Measurements from ENCODE around the gene FAM163B. TPM values are rescaled to one million over a fixed set of nuclear protein-coding genes. Genes with fewer than 3 reads are reported as not detected.

The FAM163B gene
- total and polyA plus RNA-seq, 2 of the 8 experiments (the other 6 are each of a cell fraction or from before 2014, with no cell fraction given) = 0.63 to 1.0 TPM

DNA sequence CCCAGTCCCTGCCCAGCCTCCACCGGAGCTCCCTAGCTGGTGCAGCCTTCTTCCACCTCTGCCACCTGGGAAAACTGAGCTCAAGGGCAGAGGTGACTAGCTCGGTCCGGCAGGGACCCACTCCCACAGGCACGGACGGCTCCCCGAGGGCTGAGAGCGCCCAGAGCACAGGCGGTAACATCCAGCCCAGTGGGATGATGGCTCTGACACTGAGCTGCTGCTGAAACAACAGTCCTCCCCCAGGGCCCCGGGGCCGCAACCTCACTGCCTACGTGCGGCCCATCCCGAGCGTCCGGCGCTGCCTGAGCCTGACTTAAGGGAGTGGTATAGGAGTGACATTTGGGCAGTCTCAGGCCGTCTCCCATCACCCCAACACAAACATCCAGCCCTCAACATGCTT lies 3.7 kb downstream of the FAM163B start:
- H3K79me1 ChIP-seq (ENCODE audit: low read depth, low read length) = no peaks in the 10 kb centered on the region
- H3K23me2 ChIP-seq (ENCODE audit: low read depth, low read length) = peaks cover 4% of the 10 kb centered on the region; the same call in 1 of the 2 replicates
- H3K9ac ChIP-seq (replicated peaks in 1 of 4; ENCODE audit: extremely low read depth in 1 of 4, low read depth in 3 of 4, low read length in 3 of 4) = no peak overlapping the region
- no peak overlapping the region for H2AK5ac ChIP-seq (ENCODE audit: low read depth, low read length)
- no peak overlapping the region for H3K18ac ChIP-seq (ENCODE audit: extremely low read depth, low read length)
- ChIA-PET CTCF (ENCODE audit: partially characterized antibody) (interaction anchor here (0.9 to 6.7 kb wide), 11 partner anchors 9 to 137 kb away, joined by 3 to 79 read pairs (median 4); no protein-coding TSS in a partner anchor), POLR2A (ENCODE audit: partially characterized antibody) (interaction anchor here (0.9 kb wide), 1 partner anchor 21 kb away, joined by 3 read pairs; no protein-coding TSS in a partner anchor)
- H3K23ac ChIP-seq (ENCODE audit: insufficient read length) = no peak overlapping the region
- whole genome bisulfite sequencing, 2 experiments (ENCODE audit: extremely low coverage in 1 of 2, insufficient coverage in 1 of 2, insufficient read length in 1 of 2, insufficient replicate concordance in 2 of 2, low coverage in 1 of 2, low lambda C conversion rate in 2 of 2, missing lambda C conversion rate in 1 of 2) = 95% methylated on average over 17 of the region's 17 CpGs; no CpG with 5 or more reads in 1 of the 2 experiments
- no peaks in the 10 kb centered on the region for H4K20me1 ChIP-seq (replicated peaks in 1 of 2; ENCODE audit: control insufficient read depth in 1 of 2, insufficient read depth in 2 of 2, low read length in 2 of 2)
- H3K27me3 ChIP-seq (replicated peaks in 1 of 4; ENCODE audit: control insufficient read depth in 3 of 4, extremely low read depth in 1 of 4, insufficient read depth in 3 of 4, low read length in 3 of 4) = peaks cover 5 to 16% (median 14%) of the 10 kb centered on the region in 4 experiments
- no peak overlapping the region for H4K91ac ChIP-seq (replicated peaks; ENCODE audit: insufficient read length, low read length)
- H2BK12ac ChIP-seq (ENCODE audit: low read depth, low read length) = 0 out of 2 replicates have a peak overlapping the region, but pooled peaks have one; percentile 39
- H4K8ac ChIP-seq (ENCODE audit: extremely low read depth, insufficient read depth, low read length) = no peak overlapping the region
- FAIRE-seq (no peak), DNase-seq (ENCODE audit: low read depth in 1 of 2, low spot score in 2 of 2) (no peak)
- no peaks in the 10 kb centered on the region for H3K36me3 ChIP-seq (ENCODE audit: control insufficient read depth in 2 of 4, insufficient read depth in 4 of 4, low read length in 3 of 4)
- no peaks in the 10 kb centered on the region for H3K9me3 ChIP-seq (ENCODE audit: insufficient read depth in 2 of 2, low read depth in 1 of 2, low read length in 1 of 2)
- no peak overlapping the region for H3K4me3 ChIP-seq (ENCODE audit: extremely low read depth in 1 of 4, insufficient read depth in 2 of 4, low read depth in 3 of 4, low read length in 4 of 4)
- H3K4me2 ChIP-seq (ENCODE audit: insufficient read depth in 1 of 2, low read depth in 2 of 2, low read length in 2 of 2) = no peak overlapping the region
- H3K56ac ChIP-seq (replicated peaks; ENCODE audit: insufficient read length, low read depth, low read length) = no peak overlapping the region
- peaks cover 0 to 7% (median 3%) of the 10 kb centered on the region in 4 experiments; a peak in 5 of 7 replicates for H3K4me1 ChIP-seq (replicated peaks in 1 of 4; ENCODE audit: control insufficient read depth in 3 of 4, insufficient read depth in 4 of 4, low read length in 3 of 4)
- H2BK5ac ChIP-seq (ENCODE audit: low read depth, low read length) = no peak overlapping the region
- H3K27ac ChIP-seq (ENCODE audit: low read depth, low read length) = no peak overlapping the region
- H2BK120ac ChIP-seq (replicated peaks; ENCODE audit: low read depth, low read length) = no peak overlapping the region
- H4K5ac ChIP-seq (ENCODE audit: insufficient read length, low read depth, low read length) = no peak overlapping the region
- no peak overlapping the region for H3K4ac ChIP-seq (replicated peaks; ENCODE audit: insufficient read length, low read depth, low read length)
- no peaks in the 10 kb centered on the region for H3K79me2 ChIP-seq (ENCODE audit: control insufficient read depth in 1 of 2, insufficient read depth in 2 of 2, low read length in 2 of 2)
- no peak overlapping the region for H2BK20ac ChIP-seq (ENCODE audit: low read length)
- H2BK15ac ChIP-seq (ENCODE audit: low read length) = no peak overlapping the region
- no peak overlapping the region for H3K14ac ChIP-seq (ENCODE audit: insufficient read length)
- H2AFZ ChIP-seq (ENCODE audit: low read length) = no peak overlapping the region
- TF ChIP-seq EP300 (IDR thresholded peaks at IDR 0.05; ENCODE audit: borderline replicate concordance in 1 of 2, low read depth in 2 of 2, low read length in 2 of 2) = no peak
- no peak for TF ChIP-seq GABPA (IDR thresholded peaks at IDR 0.05; ENCODE audit: borderline replicate concordance, insufficient read depth, low read length)
- no peak for TF ChIP-seq EZH2 (IDR thresholded peaks at IDR 0.05; ENCODE audit: low read depth, low read length, severe bottlenecking)
- no peak for TF ChIP-seq SIN3A (conservative IDR thresholded peaks at IDR 0.05 in 1 of 2, IDR thresholded peaks at IDR 0.05 in 1 of 2; ENCODE audit: low read depth in 1 of 2, low read length in 2 of 2)
- no peak for TF ChIP-seq JUND (IDR thresholded peaks at IDR 0.05; ENCODE audit: low read length)
- no peak for TF ChIP-seq CHD1 (IDR thresholded peaks at IDR 0.05; ENCODE audit: low read depth, low read length)
- TF ChIP-seq NRF1 (IDR thresholded peaks at IDR 0.05; ENCODE audit: low read depth, low read length) = no peak
- TF ChIP-seq HDAC2 (IDR thresholded peaks at IDR 0.05; ENCODE audit: borderline replicate concordance in 1 of 2, low read depth in 2 of 2, low read length in 2 of 2) = no peak
- no peak for TF ChIP-seq CBX5 (IDR thresholded peaks at IDR 0.05; ENCODE audit: low read depth, low read length)
- TF ChIP-seq SAP30 (IDR thresholded peaks at IDR 0.05; ENCODE audit: insufficient read depth, insufficient replicate concordance, low read length) = no peak
- no peak for TF ChIP-seq PHF8 (conservative IDR thresholded peaks at IDR 0.05; ENCODE audit: low read depth, low read length)
- no peak for TF ChIP-seq NANOG (IDR thresholded peaks at IDR 0.05; ENCODE audit: insufficient read depth, low read depth, low read length, poor library complexity, severe bottlenecking)

Measured in H1 (cell line).